Ureter (tissue), 1 donor: ENCODE measurements around the gene BBLN. TPM values are rescaled to one million over a fixed set of nuclear protein-coding genes. Genes with fewer than 3 reads are reported as not detected.
A peak's percentile ranks its signal among the peaks of the same experiment; 100 is the strongest.

ENCODE experiments used
- DNase-seq: peaks from one replicate; pipeline ENCODE4 v3.0.0-alpha.2; 2020; ENCODE audit warnings: low spot score
- total RNA-seq: library from RNA; stranded (reverse); gene quantifications from one replicate; pipeline ENCODE4 v1.2.4, GENCODE V29; 2023
- donor health status: DM: yes; HTN: yes; CAD: no.

Gene BBLN
- total RNA-seq, 1 donor from 2014 or later: 179 TPM

GRCh38 chr9:128190013-128190412, 29.9 kb downstream of the BBLN start:
- DNase-seq: no peak

- no peak for DNase-seq
These were observed 30.7 kb downstream of the BBLN start for GRCh38 chr9:128190516-128191405.

- DNase-seq: peak; percentile 78
These were observed 31.5 kb downstream of the BBLN start, which contains the start of gene CIZ1 for GRCh38 chr9:128191406-128192046. TSS of gene CIZ1 (minus strand) at chr9:128191572. CDS start at chr9:128190857, 715 bp downstream.

DNA sequence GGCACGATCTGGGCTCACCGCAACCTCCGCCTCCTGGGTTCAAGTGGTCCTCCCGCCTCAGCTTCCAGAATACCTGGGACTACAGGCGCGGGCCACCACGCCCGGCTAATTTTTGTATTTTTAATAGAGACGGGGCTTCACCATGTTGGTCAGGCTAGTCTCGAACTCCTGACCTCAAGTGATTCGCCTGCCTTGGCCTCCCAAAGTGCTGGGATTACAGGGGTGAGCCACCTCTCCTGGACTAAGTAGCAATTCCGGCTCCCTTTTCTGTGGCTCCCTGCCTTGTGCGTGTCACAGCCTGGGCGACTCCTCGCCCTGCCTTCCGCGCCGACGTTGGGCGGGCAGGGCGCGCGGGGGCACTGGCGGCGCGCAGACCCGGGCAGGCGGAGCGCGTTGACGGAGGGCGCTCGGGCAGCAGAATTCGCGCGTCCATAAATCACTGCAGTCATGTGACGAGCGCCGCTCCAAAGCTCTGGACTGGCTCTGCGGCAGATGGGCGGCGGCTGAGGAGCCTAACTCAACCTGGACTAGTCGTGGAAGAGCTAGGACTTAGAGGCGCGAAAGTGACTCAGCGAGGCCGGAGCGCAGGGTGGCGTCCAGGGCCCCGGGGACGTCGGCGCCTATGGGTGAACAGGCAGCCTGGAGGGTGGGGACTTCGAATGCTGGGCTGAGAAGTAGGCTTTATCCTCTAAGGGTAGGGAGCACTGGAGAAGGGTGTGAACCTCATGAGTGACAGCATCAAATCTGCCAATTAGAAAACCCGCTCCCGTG, 32.7 kb downstream of the BBLN start:
- DNase-seq: peak; percentile 91

GRCh38 chr9:128193469-128194096, 33.5 kb downstream of the BBLN start:
- no peak for DNase-seq

GRCh38 chr9:128201441-128202369, 41.6 kb downstream of the BBLN start:
- no peak for DNase-seq

DNA sequence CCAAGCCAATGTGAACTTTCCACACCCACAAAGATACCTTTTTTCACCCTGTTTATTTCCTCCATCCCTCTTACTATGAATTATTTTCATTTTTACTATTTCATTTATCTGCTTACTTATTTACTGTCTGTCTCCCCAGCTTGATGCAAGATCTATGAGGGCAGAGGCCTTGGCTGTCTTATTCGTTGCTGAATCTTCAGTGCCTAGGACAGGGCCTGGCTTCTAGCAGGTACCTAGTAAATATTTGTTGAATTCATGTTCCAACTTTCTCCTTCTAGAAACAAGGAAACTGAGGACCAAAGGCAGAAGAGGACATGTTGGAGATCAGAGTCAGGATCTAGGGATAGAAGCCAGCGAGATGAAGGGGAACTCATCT, 42.6 kb downstream of the BBLN start:
- no peak for DNase-seq

- no peak for DNase-seq
These were observed 43.1 kb downstream of the BBLN start, which contains the start of gene DNM1 for GRCh38 chr9:128203024-128203706. TSS of gene DNM1 (plus strand) at chr9:128203379. CDS start at chr9:128203471, 92 bp downstream.

DNA sequence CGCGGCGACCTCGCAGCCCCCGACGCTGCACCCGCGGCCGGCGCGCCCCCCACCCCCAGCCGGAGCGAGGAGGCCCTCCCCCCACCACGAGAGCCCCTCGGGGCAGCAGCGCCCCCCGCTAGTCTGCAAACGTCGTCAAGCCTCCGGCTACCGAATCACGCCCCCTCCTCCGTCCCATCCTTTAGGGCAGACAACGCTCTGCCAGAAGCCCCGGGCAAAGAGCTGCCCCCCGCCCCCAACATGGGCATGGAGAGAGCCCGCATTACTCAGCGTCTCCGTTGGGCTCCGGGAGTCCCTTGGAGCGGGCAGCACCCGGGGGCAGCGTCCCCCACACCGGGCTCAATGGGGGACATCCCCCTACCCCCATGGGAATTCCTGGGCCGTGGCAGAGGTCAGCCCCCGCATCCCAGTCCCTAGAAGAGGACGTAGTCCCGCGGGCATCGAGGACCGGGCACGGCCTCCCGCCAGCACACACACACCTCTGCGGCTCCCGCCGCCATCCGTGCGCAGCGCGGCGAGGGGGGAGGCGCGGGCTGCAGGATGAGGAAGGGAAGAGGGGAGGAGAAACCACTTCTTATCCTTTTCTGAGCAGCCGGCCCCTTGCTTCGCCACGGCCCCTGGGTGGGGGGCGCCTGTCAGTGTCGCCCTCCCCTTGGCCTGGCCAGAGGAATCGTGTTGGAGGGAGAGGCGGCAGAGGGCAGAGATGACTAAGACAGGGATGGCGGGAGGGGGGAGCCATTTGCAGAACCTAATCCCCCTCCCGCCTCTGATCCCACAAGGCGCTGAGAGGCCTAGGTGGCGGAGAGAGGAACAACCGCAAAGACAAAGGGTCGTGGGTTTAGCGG, 43.9 kb downstream of the BBLN start:
- no peak for DNase-seq

- DNase-seq: no peak
These were observed 44.8 kb downstream of the BBLN start for GRCh38 chr9:128204858-128205257.

DNA sequence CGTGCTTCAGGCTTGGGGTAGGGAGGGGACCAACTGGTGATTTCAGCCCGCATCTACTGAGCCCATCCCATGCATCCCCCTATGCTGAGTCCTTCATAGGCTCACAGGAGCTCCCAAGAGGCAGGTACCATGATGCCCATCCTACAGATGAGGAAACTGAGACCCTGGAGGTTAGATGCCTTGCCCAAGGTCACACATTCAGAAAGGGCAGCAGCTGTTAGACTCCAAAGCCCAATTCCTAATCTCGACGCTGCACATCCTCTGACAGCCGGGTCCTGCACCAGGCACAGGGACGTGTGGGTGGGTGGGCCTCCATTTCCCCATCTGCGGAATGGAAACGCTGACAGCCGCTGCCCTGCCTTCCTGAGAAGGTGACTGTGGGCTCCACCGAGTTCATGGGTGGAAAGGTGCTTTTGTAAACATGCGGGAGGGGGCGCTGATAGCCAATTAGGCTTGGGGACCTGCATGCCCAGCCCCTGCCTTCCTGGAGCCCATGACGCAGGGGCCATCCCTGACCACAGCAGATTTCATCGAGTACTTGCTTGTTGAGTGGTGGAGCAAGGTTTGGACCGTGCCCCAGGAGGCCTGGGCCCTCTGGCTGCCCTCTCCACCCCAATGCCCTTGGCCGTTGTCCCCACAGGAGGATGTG, 45.4 kb downstream of the BBLN start:
- DNase-seq: no peak

DNA sequence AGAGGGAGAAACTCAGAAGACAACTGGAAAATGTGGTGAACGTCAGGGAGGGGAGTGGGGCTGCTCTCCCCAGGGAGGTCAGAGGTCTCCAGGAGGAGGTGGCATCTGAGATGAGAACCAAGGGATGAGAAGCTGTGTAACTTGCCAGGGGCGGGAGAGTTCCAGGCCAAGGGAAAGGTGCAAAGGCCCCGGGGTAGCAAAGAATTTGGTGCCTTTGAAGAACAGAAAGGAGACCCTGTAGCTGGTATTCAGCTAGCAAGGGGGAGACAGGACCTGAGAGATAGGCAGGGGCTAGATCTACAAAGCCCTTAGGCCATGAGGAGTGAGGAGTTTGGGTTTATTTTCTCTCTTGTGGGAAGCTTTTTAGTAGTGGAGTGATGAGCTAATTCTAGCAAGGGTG, 46.4 kb downstream of the BBLN start:
- DNase-seq: no peak

GRCh38 chr9:128206916-128207910, 47.1 kb downstream of the BBLN start:
- no peak for DNase-seq

DNA sequence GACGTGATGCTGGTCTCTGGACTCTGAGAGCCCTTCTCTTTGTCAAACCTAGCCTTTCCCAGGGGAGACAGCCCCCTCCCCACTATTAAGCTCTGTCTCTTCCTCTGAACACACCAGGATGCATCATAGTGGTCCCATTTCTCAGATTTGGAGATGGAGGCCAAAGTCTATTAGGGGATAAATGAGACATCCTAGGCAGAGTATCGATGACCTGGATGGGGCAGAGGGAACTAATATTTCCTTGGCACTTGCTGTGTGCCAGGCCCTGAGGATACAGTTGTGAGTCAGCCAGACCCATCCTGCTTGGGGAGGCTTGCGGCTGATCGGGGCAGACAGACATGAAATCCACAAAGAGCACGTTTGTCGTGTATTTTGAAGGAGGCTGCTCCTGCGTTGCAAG, 48.3 kb downstream of the BBLN start:
- DNase-seq: no peak

GRCh38 chr9:128208946-128209669, 49.0 kb downstream of the BBLN start:
- no peak for DNase-seq

- DNase-seq: no peak
These were observed 51.3 kb downstream of the BBLN start for GRCh38 chr9:128211186-128211980.
